GM08714 (cell line): ENCODE data around the gene MRGPRX4.
"Not testable (repeated sequence)": the region's sequence is repeated elsewhere in the genome, so short reads cannot be mapped to it uniquely, and the experiment has no call there.

ENCODE experiments used
- H3K4me3 ChIP-seq: fragments of 200-500 bp; sonication (Bioruptor generic); 2 replicates; pipeline ENCODE4 v1.5.1; 2014; ENCODE audit warnings: mild to moderate bottlenecking, low read length, inconsistent platforms
- ZNF274 ChIP-seq: IDR thresholded peaks from 2 replicates; pipeline ENCODE4 v1.6.1; 2012; ENCODE audit warnings: mild to moderate bottlenecking, low read depth, low read length

The MRGPRX4 gene

GRCh38 chr11:18172666-18173065 lies at the start of gene MRGPRX4:
TSS of gene MRGPRX4 (plus strand) at chr11:18172837. CDS start at chr11:18173257, 420 bp downstream.
- H3K4me3 ChIP-seq: no peak within 1 kb of the TSS
- TF ChIP-seq ZNF274: no peak

- not testable (repeated sequence) for H3K4me3 ChIP-seq
Measured at GRCh38 chr11:18131115-18131514, 41.5 kb upstream of the MRGPRX4 start.

GRCh38 chr11:18132341-18132740 lies 40.3 kb upstream of the MRGPRX4 start, which contains the start of gene MRGPRX3:
TSS of gene MRGPRX3 (plus strand) at chr11:18132571. CDS start at chr11:18137203, 4,632 bp downstream.
- no peak for TF ChIP-seq ZNF274

DNA sequence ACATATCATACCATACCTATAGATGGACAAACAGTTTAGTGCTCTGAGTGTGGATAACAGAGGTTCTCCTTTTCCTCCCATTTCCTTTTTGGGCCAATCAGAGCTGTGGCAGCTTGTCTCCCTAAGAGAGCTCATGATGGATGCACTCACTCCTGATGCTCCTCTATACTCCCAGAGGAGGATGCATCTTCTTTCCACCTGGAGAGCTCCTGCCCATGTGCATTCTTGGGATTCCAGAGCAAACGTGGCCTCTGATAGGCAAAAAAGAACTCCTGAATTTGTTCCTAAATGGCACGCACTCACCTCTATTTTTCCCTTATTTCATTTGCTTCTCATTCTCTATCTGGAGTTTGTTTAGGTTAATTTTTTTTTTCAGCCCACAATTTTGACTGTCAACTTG lies 37.3 kb upstream of the MRGPRX4 start:
- no peak for TF ChIP-seq ZNF274
- no peak overlapping the region for H3K4me3 ChIP-seq

More at GRCh38 chr11:18132341-18132740, 40.3 kb upstream of the MRGPRX4 start, which contains the start of gene MRGPRX3:
- H3K4me3 ChIP-seq: no peak within 1 kb of the TSS

DNA sequence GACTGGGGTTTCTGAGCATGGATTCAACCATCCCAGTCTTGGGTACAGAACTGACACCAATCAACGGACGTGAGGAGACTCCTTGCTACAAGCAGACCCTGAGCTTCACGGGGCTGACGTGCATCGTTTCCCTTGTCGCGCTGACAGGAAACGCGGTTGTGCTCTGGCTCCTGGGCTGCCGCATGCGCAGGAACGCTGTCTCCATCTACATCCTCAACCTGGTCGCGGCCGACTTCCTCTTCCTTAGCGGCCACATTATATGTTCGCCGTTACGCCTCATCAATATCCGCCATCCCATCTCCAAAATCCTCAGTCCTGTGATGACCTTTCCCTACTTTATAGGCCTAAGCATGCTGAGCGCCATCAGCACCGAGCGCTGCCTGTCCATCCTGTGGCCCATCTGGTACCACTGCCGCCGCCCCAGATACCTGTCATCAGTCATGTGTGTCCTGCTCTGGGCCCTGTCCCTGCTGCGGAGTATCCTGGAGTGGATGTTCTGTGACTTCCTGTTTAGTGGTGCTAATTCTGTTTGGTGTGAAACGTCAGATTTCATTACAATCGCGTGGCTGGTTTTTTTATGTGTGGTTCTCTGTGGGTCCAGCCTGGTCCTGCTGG lies 35.3 kb upstream of the MRGPRX4 start:
- TF ChIP-seq ZNF274: no peak
- no peak overlapping the region for H3K4me3 ChIP-seq

- no peak for TF ChIP-seq ZNF274
- no peak overlapping the region for H3K4me3 ChIP-seq
Measured at GRCh38 chr11:18140145-18140544, 32.5 kb upstream of the MRGPRX4 start.

DNA sequence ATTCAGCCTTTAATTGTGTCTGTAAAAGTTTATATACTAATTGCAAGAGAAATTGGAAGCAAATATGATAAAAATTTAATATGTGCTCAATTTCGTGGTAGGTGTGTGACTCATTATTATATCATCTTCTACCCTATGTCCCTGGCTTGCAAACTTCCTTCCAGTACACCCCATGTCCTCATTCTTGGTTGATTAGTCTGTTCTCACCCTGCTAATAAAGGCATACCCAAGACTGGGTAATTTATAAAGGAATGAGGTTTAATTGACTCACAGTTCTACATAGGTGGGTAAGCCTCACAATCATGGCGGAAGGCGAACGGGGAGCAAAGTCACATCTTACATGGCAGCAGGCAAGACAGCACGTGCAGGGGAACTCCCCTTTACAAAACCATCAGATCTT lies 28.4 kb upstream of the MRGPRX4 start:
- no peak overlapping the region for H3K4me3 ChIP-seq
- TF ChIP-seq ZNF274: no peak

GRCh38 chr11:18145025-18145424 lies 27.6 kb upstream of the MRGPRX4 start:
- H3K4me3 ChIP-seq: no peak overlapping the region
- TF ChIP-seq ZNF274: no peak

DNA sequence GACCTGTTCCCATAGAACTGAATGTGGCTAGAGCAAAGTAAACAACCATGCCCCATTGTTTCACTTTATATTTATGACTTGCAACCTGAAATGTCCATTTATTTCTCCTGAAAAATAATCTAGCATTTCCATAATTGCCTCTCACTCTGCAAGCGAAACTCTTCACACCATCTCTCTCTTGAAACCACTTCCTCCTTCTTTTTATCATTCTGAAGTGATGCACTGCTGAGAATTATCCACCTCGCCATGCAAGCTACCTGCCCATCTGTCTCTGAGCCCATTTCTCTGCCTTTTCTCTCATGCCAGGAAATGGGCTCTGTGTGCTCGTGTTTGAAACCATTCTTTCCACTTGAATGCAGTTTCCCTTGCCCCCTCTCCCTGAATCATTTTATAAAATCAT lies 26.8 kb upstream of the MRGPRX4 start:
- no peak for TF ChIP-seq ZNF274
- H3K4me3 ChIP-seq: no peak overlapping the region

- no peak overlapping the region for H3K4me3 ChIP-seq
- no peak for TF ChIP-seq ZNF274
Measured at GRCh38 chr11:18151581-18151980, 21.1 kb upstream of the MRGPRX4 start.

- no peak for TF ChIP-seq ZNF274
- H3K4me3 ChIP-seq: no peak overlapping the region
Measured at GRCh38 chr11:18168372-18168771, 4.3 kb upstream of the MRGPRX4 start.

- H3K4me3 ChIP-seq: no peak overlapping the region
- TF ChIP-seq ZNF274: no peak
Measured at GRCh38 chr11:18171377-18172000, 1.1 kb upstream of the MRGPRX4 start.

GRCh38 chr11:18173225-18173866 lies 709 bp downstream of the MRGPRX4 start:
- no peak overlapping the region for H3K4me3 ChIP-seq
- TF ChIP-seq ZNF274: no peak

DNA sequence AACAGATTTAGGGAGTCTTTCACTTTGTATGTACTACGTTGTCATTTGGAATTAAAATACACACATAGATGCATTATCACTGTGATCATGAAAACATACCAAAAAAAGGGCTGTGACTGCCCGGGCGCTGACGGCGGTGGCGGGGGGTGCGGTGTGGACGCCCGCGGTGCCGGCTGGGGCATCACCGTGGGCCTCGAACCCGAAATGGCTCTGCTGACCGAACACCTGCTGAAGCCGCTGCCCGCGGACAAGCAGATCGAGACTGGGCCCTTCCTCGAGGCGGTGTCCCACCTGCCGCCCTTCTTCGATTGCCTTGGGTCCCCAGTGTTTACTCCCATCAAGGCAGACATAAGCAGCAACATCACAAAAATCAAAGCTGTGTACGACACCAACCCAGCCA lies 16.2 kb downstream of the MRGPRX4 start:
- TF ChIP-seq ZNF274: no peak
- H3K4me3 ChIP-seq: no peak overlapping the region

- H3K4me3 ChIP-seq: not testable (repeated sequence)
Measured at GRCh38 chr11:18189476-18190245, 17.0 kb downstream of the MRGPRX4 start.

GRCh38 chr11:18191376-18191775 lies 18.7 kb downstream of the MRGPRX4 start:
- H3K4me3 ChIP-seq: no peak overlapping the region
- no peak for TF ChIP-seq ZNF274
